K562 (cell line): Measurements from ENCODE around the gene R3HDM2. TPM values are rescaled to one million over a fixed set of nuclear protein-coding genes. Genes with fewer than 3 reads are reported as not detected.

Experiments
- CGGBP1 ChIP-seq: fragments of 250-450 bp; sonication (Bioruptor Pico); IDR thresholded peaks from 2 replicates; pipeline ENCODE4 v1.9.0; 2021; ENCODE audit warnings: mild to moderate bottlenecking
- ESRRB ChIP-seq: fragments of 250-450 bp; sonication (Bioruptor Pico); IDR thresholded peaks from 2 replicates; pipeline ENCODE4 v1.5.0; 2020; ENCODE audit warnings: mild to moderate bottlenecking, moderate library complexity, borderline replicate concordance
- GTF2B ChIP-seq: IDR thresholded peaks from 2 replicates; pipeline ENCODE4 v1.6.1; 2011; ENCODE audit not compliant: insufficient read length; ENCODE audit errors: extremely low read depth
- HNRNPK ChIP-seq: fragments of 200-400 bp; formaldehyde crosslinking; IDR thresholded peaks from one replicate; pipeline ENCODE4 v1.6.1; 2018; ENCODE audit warnings: mild to moderate bottlenecking, low read depth, low read length; ENCODE audit not compliant: poor library complexity, severe bottlenecking
- IRF1 ChIP-seq: sonication (generic); formaldehyde crosslinking; IDR thresholded peaks from 2 replicates; pipeline ENCODE4 v1.8.0; 2022; ENCODE audit warnings: missing genetic modification reagents, mild to moderate bottlenecking, borderline replicate concordance
- MLLT1 ChIP-seq, 2 experiments: fragments of 450-650 bp; IDR thresholded peaks; 2 replicates each; pipeline ENCODE4 v1.6.1; 2016
- NFE2L1 ChIP-seq: fragments of 450-650 bp; IDR thresholded peaks from 2 replicates; pipeline ENCODE4 v1.6.1; 2016; ENCODE audit warnings: missing genetic modification characterization, low read depth, mild to moderate bottlenecking, missing compliant biosample characterization, moderate library complexity, borderline replicate concordance
- PHF20 ChIP-seq: fragments of 450-650 bp; IDR thresholded peaks from 2 replicates; pipeline ENCODE4 v1.6.1; 2018; ENCODE audit not compliant: partially characterized antibody
- RFX5 ChIP-seq: IDR thresholded peaks from 2 replicates; pipeline ENCODE4 v1.6.1; 2011; ENCODE audit warnings: low read depth, mild to moderate bottlenecking, improper control_type of control experiment, low read length
- RUNX1 ChIP-seq: sonication (generic); IDR thresholded peaks from 2 replicates; pipeline ENCODE4 v1.6.1; 2016; ENCODE audit warnings: antibody characterized with exemption, low read depth
- TARDBP ChIP-seq: fragments of 450-650 bp; IDR thresholded peaks from 2 replicates; pipeline ENCODE4 v1.6.1; 2016
- ZBTB34 ChIP-seq: fragments of 250-450 bp; sonication (Bioruptor Pico); IDR thresholded peaks from 2 replicates; pipeline ENCODE4 v1.8.0; 2021; ENCODE audit warnings: mild to moderate bottlenecking, moderate library complexity
- ZMIZ1 ChIP-seq, 2 experiments: fragments of 150-350 bp in 1 of 2; IDR thresholded peaks; 2 replicates each; pipeline ENCODE4 v1.6.1; 2012 to 2016; ENCODE audit warnings: low read depth in 2 of 2, low read length in 2 of 2, mild to moderate bottlenecking in 1 of 2, moderate library complexity in 1 of 2
- ZNF263 ChIP-seq: sonication (generic); formaldehyde crosslinking; IDR thresholded peaks from 2 replicates; pipeline ENCODE4 v1.8.0; 2022; ENCODE audit warnings: mild to moderate bottlenecking, missing genetic modification reagents, borderline replicate concordance
- ZNF77 ChIP-seq: fragments of 250-450 bp; sonication (Bioruptor Pico); IDR thresholded peaks from 2 replicates; pipeline ENCODE4 v1.5.0; 2020
- polyA plus RNA-seq, 8 experiments: library from polyadenylated mRNA; depleted of rRNA in 4 of 8; stranded (reverse) in 5 of 8; unstranded in 3 of 8; fragments of >200 nt; fragmentation: Nextera tagmentation in 2 of 8; fragmentation: Illumina TruSeq in 1 of 8; extraction: Ambion mirVana in 2 of 8; extraction: Trizol in 1 of 8; gene quantifications; 2 replicates each; pipeline versions ENCODE4 v1.2.1 to v1.2.3, GENCODE V29; 2011 to 2014; ENCODE audit warnings: inconsistent platforms in 1 of 8, missing spikeins in 1 of 8
- total RNA-seq, 7 experiments: library from RNA; depleted of rRNA in 6 of 7; stranded (reverse); fragments of >200 nt in 6 of 7; fragmentation: Illumina TruSeq in 2 of 7; extraction: Trizol in 2 of 7; gene quantifications; 2 replicates each; pipeline versions ENCODE4 v1.2.1 to v1.2.3, GENCODE V29; 2011 to 2021; ENCODE audit warnings: low replicate concordance in 1 of 7

R3HDM2 gene
- total and polyA plus RNA-seq, 9 of the 15 experiments (the other 6 are each of a cell fraction or from before 2014, with no cell fraction given) = 3.3 to 18.8 (median 9.0) TPM

GRCh38 chr12:57459055-57459749 is 28.4 kb upstream of the R3HDM2 start (continued):
- peak in 1 of 2 experiments; percentile 72; a peak in 2 of 4 replicates for TF ChIP-seq MLLT1 (IDR thresholded peaks at IDR 0.05)
- no peak for TF ChIP-seq RFX5
- TF ChIP-seq PHF20 = no peak
- peak in 1 of 2 experiments; percentile 8; a peak in 1 of 4 replicates for TF ChIP-seq ZMIZ1 (IDR thresholded peaks at IDR 0.05; ENCODE audit: low read depth in 2 of 2, low read length in 2 of 2)
- TF ChIP-seq RUNX1 = no peak
- TF ChIP-seq ZNF77 (CRISPR knock-in tag) = no peak
- TF ChIP-seq ESRRB = no peak
- no peak for TF ChIP-seq ZBTB34 (CRISPR knock-in tag)
- no peak for TF ChIP-seq IRF1 (CRISPR knock-in tag)
- peak; percentile 77 for TF ChIP-seq ZNF263 (CRISPR knock-in tag)
- no peak for TF ChIP-seq TARDBP
- TF ChIP-seq NFE2L1 (tag) = no peak
- TF ChIP-seq GTF2B = no peak
- TF ChIP-seq HNRNPK = no peak
- no peak for TF ChIP-seq CGGBP1 (CRISPR knock-in tag)
- TF ChIP-seq, all 486 proteins: peak for 105
